Lung microvascular endothelial cell (primary cell): ENCODE measurements around the gene USP28. TPM values are rescaled to one million over a fixed set of nuclear protein-coding genes. Genes with fewer than 3 reads are reported as not detected.
"Not testable (repeated sequence)": the region's sequence is repeated elsewhere in the genome, so short reads cannot be mapped to it uniquely, and the experiment has no call there.

Source experiments
- DNase-seq, 2 donors: peaks; one replicate each; pipeline versions ENCODE4 v3.0.0 to v3.0.0-alpha.2; 2010; ENCODE audit warnings: low read depth in 2 of 2
- total RNA-seq: library from RNA; depleted of rRNA; stranded (reverse); fragments of >200 nt; gene quantifications from 2 replicates; pipeline ENCODE4 v1.2.1, GENCODE V29; 2014

The USP28 gene
- total RNA-seq, 1 donor from 2014 or later = 19.8 TPM

DNA sequence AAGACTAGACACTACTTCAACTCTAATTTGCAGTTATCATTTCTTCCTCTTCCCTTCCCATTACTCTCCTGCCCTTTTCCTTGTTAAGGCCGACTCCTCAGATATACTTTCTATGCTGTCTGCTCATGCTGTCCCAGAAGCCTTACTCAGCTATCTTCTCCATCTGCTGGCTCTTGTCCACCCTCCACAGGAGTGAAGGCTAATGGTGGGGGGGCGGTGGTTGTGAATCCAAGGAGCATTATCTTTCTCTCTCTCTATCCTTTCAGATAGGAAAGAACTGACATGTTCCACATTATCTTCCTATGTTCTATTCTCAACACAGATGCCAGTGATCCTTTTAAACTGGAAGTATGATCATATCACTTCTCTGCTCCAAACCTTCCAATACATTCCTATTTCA, 37.4 kb downstream of the USP28 start:
- no peak for DNase-seq

DNA sequence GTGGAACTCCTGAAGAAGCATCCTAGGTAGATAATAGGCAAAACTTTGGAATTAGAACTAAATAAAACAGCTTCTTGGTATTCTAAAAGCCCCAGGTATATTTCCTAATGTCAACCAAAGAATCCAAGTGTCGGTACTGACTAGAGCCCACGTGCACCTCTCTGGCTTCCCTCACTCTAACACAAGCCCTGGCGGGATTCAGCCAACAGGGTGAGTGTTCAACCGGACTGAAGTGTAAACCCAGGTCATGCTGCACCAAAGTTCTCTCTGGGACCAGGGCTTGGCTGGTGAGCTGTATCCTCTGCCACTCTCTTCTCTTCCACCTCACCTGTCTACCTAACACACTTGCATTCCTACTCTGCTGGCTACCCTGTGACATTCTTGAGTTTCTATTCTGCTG, 40.1 kb downstream of the USP28 start:
- no peak for DNase-seq

- no peak for DNase-seq
These were observed 42.2 kb downstream of the USP28 start for GRCh38 chr11:113833151-113833550.

DNA sequence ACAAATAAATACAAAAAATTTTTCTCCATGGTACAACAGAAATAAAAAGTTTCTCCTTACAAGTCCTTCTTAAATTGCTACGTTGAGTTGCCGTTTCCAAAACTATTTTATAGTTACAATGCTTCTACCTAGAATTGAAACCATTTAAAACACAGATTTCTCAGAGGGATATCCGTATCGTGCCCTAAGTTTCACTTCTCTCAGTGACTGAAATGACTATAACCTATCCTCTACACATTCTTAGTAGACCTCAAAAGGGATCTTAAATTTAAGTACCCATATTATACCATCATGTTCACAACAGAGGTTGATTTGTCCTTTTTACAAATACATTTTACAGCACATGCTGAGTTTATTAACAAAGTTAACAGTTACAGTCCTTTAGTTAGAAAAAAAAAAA, 44.1 kb downstream of the USP28 start:
- no peak for DNase-seq

GRCh38 chr11:113829751-113830150, 45.6 kb downstream of the USP28 start:
- no peak for DNase-seq

GRCh38 chr11:113828191-113828590, 47.2 kb downstream of the USP28 start:
- DNase-seq = no peak

- no peak for DNase-seq
These were observed 47.9 kb downstream of the USP28 start for GRCh38 chr11:113827477-113827876.

- no peak for DNase-seq
These were observed 56.9 kb downstream of the USP28 start for GRCh38 chr11:113818426-113818825.

GRCh38 chr11:113817626-113818025, 57.7 kb downstream of the USP28 start:
- no peak for DNase-seq

DNA sequence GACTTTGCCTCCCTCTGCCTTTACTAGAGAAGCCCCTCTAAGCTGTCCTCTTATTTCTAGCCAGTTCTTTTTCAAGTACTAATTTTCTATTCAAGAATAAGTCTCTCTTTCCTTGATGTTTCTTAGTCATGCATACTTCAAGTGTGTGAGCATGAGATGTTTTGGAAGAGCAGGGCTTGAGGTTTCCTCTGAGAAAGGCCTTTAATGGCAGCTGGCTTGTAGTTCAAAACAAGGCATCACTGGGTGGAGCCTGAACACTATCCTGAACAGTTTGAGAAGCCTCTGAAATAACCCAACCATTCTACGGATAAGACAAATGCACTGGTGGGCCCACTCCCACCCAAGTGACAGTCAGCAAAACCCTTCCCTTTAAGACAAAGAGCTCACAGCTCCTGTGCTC, 58.2 kb downstream of the USP28 start:
- no peak for DNase-seq

DNA sequence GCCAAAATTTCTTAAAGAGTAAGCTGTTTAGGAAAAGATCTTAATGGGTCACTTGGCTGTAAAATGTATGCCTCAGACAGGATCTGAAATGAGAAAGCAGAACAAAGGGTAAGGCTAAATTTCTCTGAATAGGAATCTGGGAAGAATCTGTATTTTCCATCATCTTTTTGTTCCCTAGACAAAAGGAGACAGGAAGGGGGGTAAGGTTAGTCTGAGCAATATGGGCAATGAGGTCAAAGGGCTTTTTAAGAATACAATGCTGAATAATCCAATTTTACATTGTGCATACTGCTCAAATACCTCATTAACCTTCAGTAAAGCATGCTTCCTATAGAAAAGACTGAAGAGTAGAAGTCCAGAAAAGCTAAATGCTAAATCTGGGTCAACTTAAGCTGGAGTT, 61.2 kb downstream of the USP28 start:
- DNase-seq = no peak

DNA sequence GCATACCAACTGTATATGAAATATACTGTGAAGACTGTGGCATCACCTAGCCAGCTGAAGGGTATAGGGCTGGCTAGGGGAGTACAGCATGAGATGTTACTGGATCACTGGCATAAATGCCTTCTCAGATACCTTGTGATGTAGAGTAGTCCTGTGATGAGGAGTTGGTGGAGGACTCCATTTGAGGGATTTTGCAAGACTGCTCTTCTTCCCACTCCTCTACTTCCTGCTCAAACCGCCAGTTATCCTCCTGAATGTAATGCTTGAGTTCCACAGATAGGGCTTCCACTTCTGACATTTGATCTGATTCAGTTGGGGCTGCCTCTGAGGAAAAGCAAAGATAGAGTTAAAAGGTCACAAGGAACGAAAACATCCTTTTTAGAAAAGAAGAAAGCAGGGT, 66.4 kb downstream of the USP28 start:
- no peak for DNase-seq

- peak; percentile 40 to 50 for DNase-seq
These were observed 69.0 kb downstream of the USP28 start for GRCh38 chr11:113806406-113806805.

GRCh38 chr11:113805640-113806039, 69.7 kb downstream of the USP28 start:
- DNase-seq = peak in 1 of 2 donors; percentile 6

GRCh38 chr11:113802621-113803020, 72.8 kb downstream of the USP28 start:
- no peak for DNase-seq

DNA sequence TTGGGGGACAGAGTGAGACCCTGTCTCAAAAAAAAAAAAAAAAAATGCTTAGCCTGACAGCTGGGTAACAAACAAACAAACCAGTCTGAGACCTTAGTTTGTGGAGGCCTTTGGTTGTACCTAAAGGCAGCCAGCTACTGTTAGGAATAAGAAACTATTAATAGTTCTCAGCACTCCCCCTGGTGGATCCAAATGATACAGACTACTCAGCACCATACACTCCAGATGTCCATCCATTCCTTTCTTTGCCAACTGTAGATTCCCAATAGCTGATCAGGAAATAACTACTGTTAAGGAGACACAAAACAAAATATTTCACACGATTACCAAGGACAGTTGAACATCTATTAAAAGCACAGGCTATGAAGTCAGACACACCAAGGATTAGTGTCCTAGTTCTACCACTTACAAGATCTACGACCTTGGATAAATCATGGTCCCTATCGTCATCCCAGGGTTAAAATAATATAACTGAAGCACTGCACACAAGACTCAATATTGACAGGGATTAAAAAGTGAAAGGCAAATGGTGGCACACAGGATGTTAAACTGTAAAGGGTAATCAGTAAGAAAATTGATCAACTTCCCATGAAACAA, 78.6 kb downstream of the USP28 start:
- DNase-seq = peak; percentile 52 to 55

DNA sequence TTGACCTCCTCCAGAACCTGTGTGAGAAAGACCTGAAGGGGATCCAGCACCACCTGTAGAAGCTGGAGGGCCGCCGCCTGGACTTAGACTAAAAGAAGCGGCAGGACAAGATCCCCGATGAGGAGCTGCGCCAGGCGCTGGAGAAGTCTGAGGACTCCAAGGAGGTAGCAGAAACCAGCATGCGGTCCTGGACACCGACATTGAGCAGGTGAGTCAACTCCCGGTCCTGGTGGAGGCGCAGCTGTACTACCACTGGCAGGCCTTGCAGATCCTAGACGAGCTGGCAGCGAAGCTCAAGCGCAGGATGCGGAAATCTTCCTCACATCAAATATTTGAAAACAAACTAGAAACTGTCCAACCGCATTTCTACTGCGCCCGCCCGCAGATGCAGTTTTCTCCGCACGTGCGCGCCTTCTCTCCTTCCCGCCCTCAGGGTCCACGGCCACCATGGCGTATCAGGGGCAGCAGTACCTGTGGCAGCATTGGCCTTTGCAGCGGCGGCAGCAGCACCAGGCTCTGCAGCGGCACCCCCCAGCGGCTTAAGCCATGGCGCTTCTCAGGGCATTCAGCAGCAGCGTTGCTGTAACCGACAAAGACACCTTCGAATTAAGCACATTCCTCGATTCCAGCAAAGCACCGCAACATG, 85.6 kb downstream of the USP28 start:
- no peak for DNase-seq

DNA sequence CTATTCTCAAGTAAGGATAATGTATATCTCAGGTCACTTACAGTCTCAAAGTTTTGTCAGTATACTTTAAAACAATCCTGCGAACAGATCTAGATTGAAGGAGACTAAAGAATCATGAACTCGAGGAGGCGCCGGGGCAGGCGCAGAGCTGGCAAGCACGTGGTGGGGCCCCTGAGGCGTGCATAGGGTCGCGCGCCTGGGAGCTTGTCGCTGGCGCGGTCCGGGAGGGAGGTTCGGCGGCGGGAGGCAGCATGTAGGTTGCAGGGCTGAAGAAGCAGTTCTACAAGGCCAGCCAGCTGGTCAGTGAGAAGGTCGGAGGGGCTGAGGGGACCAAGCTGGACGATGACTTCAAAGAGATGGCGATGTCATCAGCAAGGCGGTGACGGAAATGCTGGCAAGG, 86.4 kb downstream of the USP28 start:
- DNase-seq = not testable (repeated sequence)

GRCh38 chr11:113782134-113782533, 93.2 kb downstream of the USP28 start:
- no peak for DNase-seq

DNA sequence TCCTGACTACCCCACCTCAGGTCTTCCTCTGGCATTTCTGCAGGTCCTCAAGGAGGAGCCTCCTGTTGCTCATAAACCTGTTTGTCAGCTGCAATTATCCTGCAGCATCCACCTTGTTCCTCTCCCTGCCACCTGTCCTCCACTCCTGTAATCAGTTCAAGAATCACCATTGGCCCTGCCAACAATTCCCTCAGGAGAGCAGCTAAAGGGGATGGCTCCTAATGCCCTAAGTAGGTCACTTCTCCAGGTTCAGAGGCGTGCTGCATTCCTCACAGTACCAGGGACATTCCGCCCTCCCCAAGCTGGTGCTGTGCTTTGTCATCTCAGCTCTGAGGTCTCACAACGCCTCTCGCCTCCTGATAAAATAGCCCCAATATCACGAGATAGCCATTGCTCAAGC, 93.7 kb downstream of the USP28 start:
- DNase-seq = no peak

- DNase-seq = no peak
These were observed 95.9 kb downstream of the USP28 start, which contains the start of gene CLDN25 for GRCh38 chr11:113779496-113779895. TSS of gene CLDN25 (plus strand) at chr11:113779796. CDS start at chr11:113779796, 0 bp downstream.

- peak; percentile 57 to 70 for DNase-seq
These were observed 97.1 kb downstream of the USP28 start for GRCh38 chr11:113778111-113778910.

DNA sequence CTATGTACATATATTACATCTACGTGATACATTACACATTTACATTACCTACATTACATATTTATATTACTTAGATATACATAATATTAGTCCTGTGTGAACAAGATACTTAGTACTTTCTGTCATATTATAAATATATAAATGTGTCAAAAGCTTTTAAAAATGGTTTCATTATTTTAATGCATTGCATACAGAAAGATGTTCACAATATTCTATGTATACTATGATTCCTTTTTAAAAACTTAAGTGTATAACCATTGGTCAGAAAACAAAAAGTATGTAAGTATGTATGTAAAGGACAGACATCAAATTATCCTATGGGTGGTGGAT, 101.2 kb downstream of the USP28 start:
- no peak for DNase-seq
